ENCODE data around the gene KLHL25. TPM values are rescaled to one million over a fixed set of nuclear protein-coding genes. Genes with fewer than 3 reads are reported as not detected.

KLHL25 gene
- total RNA-seq, 1 experiment from 2014 or later: 18.4 TPM

- Histone ChIP-seq H3K9ac (ENCODE audit: extremely low read depth, insufficient read length, low read length) (no peak overlapping the region), H2BK5ac (ENCODE audit: insufficient read length, low read length) (no peak overlapping the region), H4K5ac (ENCODE audit: insufficient read length, low read depth, low read length) (no peak overlapping the region), H4K91ac (ENCODE audit: insufficient read length, low read depth, low read length) (no peak overlapping the region), H3K27ac (ENCODE audit: insufficient read length, low read depth, low read length) (no peak overlapping the region), H3K4me2 (ENCODE audit: insufficient read depth, insufficient read length, low read length) (no peak overlapping the region), H3K27me3 (ENCODE audit: insufficient read depth, low read length) (no peaks in the 10 kb centered on the region), H3T11ph (ENCODE audit: low read length) (no peak overlapping the region), H3K9me3 (ENCODE audit: control insufficient read depth, low read depth, low read length) (no peaks in the 10 kb centered on the region), H4K8ac (replicated peaks; ENCODE audit: insufficient read length, low read depth, low read length) (no peak overlapping the region), H3K79me1 (ENCODE audit: insufficient read depth, low read depth, low read length, poor library complexity, severe bottlenecking) (peaks cover 5% of the 10 kb centered on the region), H2AK5ac (ENCODE audit: insufficient read length, low read length) (no peak overlapping the region), H3K79me2 (ENCODE audit: insufficient read depth, low read length) (peaks cover 17% of the 10 kb centered on the region), H2BK120ac (ENCODE audit: low read depth, low read length, poor library complexity, severe bottlenecking) (no peak overlapping the region), H3K18ac (ENCODE audit: insufficient read length, low read depth, low read length) (no peak overlapping the region), H3K4me1 (ENCODE audit: insufficient read depth, low read length) (peaks cover 14% of the 10 kb centered on the region; the same call in 1 of the 2 replicates), H3K23ac (ENCODE audit: insufficient read length, low read depth, low read length) (no peak overlapping the region), H2BK20ac (ENCODE audit: low read depth, low read length, poor library complexity, severe bottlenecking) (no peak overlapping the region), H2BK12ac (ENCODE audit: insufficient read length, low read depth, low read length) (no peak overlapping the region), H3K14ac (ENCODE audit: insufficient read depth, low read length) (no peak overlapping the region), H3K56ac (ENCODE audit: insufficient read length, low read depth, low read length) (no peak overlapping the region), H3K23me2 (ENCODE audit: insufficient read length, low read depth, low read length, poor library complexity, severe bottlenecking) (no peaks in the 10 kb centered on the region), H2BK15ac (ENCODE audit: low read depth, low read length) (no peak overlapping the region), H3K4ac (ENCODE audit: low read depth, low read length) (no peak overlapping the region), H2AFZ (ENCODE audit: low read length) (no peak overlapping the region), H4K20me1 (ENCODE audit: control insufficient read depth, insufficient read depth, insufficient read length) (no peaks in the 10 kb centered on the region)
- Mint-ChIP-seq H3K27ac (peak overlapping the region in 1 of 3 experiments; percentile 68; a peak in 2 of 7 replicates), H3K9me3 (no peaks in the 10 kb centered on the region), H3K36me3 (ENCODE audit: insufficient read depth in 1 of 3, low read depth in 3 of 3) (peaks cover 0 to 12% (median 3%) of the 10 kb centered on the region in 3 experiments; a peak in 5 of 7 replicates), H3K4me3 (no peak overlapping the region), H3K4me1 (peaks cover 36 to 40% of the 10 kb centered on the region in 2 experiments), H3K27me3 (ENCODE audit: low read depth) (no peaks in the 10 kb centered on the region)
- no peak for DNase-seq
- TF ChIP-seq CTCF (conservative IDR thresholded peaks at IDR 0.05): no peak
- no CpG with 5 or more reads among the region's 6 CpGs for WGBS (ENCODE audit: extremely low coverage, insufficient read length, low lambda C conversion rate)
These were observed 12.7 kb downstream of the KLHL25 start for GRCh38 chr15:85782064-85782463.
